Epithelial cell of esophagus (primary cell): Measurements from ENCODE around the gene SKP2.

Experiments used
- DNase-seq: peaks from one replicate; pipeline ENCODE4 v3.0.0; 2010; ENCODE audit warnings: low read depth
- H3K4me3 ChIP-seq: 2 replicates; pipeline ENCODE4 v1.5.1; 2011; ENCODE audit warnings: mild to moderate bottlenecking, low read length, control low read depth
- TF ChIP-seq, protein P1 (sequence below): IDR thresholded peaks from 2 replicates; pipeline ENCODE4 v1.5.1; 2011; ENCODE audit warnings: low read depth, mild to moderate bottlenecking, low read length, control low read depth, inconsistent platforms; ENCODE audit not compliant: insufficient read depth; ENCODE audit errors: missing control alignments

The SKP2 gene

DNA sequence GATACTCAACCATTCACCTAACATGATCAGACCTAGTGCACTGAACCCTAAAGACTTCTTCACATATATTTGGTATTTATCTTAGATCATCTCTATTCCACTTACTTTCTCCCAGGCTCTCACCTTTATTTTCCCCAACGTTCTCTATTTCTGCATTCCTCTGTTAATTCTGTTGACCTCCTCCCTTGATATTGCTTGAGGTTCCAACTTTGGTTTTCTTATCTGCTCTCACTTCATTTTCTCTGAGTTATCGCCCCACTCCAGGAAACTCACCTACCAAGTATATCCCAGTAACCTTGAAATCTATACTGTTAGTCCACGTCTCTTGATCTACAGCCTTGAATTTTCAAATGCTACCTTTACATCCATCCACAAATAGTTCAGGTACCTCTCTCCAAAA is 80.6 kb downstream of the SKP2 start:
- TF ChIP-seq, protein P1, sequence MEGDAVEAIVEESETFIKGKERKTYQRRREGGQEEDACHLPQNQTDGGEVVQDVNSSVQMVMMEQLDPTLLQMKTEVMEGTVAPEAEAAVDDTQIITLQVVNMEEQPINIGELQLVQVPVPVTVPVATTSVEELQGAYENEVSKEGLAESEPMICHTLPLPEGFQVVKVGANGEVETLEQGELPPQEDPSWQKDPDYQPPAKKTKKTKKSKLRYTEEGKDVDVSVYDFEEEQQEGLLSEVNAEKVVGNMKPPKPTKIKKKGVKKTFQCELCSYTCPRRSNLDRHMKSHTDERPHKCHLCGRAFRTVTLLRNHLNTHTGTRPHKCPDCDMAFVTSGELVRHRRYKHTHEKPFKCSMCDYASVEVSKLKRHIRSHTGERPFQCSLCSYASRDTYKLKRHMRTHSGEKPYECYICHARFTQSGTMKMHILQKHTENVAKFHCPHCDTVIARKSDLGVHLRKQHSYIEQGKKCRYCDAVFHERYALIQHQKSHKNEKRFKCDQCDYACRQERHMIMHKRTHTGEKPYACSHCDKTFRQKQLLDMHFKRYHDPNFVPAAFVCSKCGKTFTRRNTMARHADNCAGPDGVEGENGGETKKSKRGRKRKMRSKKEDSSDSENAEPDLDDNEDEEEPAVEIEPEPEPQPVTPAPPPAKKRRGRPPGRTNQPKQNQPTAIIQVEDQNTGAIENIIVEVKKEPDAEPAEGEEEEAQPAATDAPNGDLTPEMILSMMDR: no peak
- H3K4me3 ChIP-seq: no peak overlapping the region
- no peak for DNase-seq
